OCI-LY7 (cell line): ENCODE data around the gene RANBP3L. TPM values are rescaled to one million over a fixed set of nuclear protein-coding genes. Genes with fewer than 3 reads are reported as not detected.

Experiments used
- total RNA-seq, 2 experiments: library from RNA; depleted of rRNA in 1 of 2; stranded (reverse); fragments of >200 nt in 1 of 2; shearing (Covaris generic) in 1 of 2; gene quantifications; 2 replicates each; pipeline ENCODE4 v1.2.3, GENCODE V29; 2014 to 2022

Gene RANBP3L
- total RNA-seq, 2 experiments from 2014 or later = not detected

Other genes with a start within 250 kb of the RANBP3L start
- gene UGT3A2, start 235.0 kb downstream of the RANBP3L start, total RNA-seq (2014; rRNA removed; shearing (Covaris generic)) = 0.13 TPM in 1 of 2 replicates, not detected in the other
- gene UGT3A2, start 235.0 kb downstream of the RANBP3L start, total RNA-seq (2022) = not detected in 2 replicates
- gene LMBRD2, start 150.0 kb downstream of the RANBP3L start, total RNA-seq (2014; rRNA removed; shearing (Covaris generic)) = 9.1 and 32.0 TPM in 2 replicates
- 18.3 and 23.2 TPM in 2 replicates for gene LMBRD2, start 150.0 kb downstream of the RANBP3L start, total RNA-seq (2022)
- 70.5 and 71.8 TPM in 2 replicates for gene SKP2, start 149.8 kb downstream of the RANBP3L start, total RNA-seq (2014; rRNA removed; shearing (Covaris generic))
- 74.0 and 81.1 TPM in 2 replicates for gene SKP2, start 149.8 kb downstream of the RANBP3L start, total RNA-seq (2022)
- gene NADK2, start 60.0 kb downstream of the RANBP3L start, total RNA-seq (2014; rRNA removed; shearing (Covaris generic)) = 21.2 and 23.8 TPM in 2 replicates
- 37.5 and 38.6 TPM in 2 replicates for gene NADK2, start 60.0 kb downstream of the RANBP3L start, total RNA-seq (2022)